IPS DF 19.7 (cell line): ENCODE data around the gene ZNF408.

Experiments used
- DNase-seq: peaks from one replicate; pipeline ENCODE4 v3.0.0-alpha.2; 2013; ENCODE audit warnings: low read depth, low spot score

ZNF408 gene

DNA sequence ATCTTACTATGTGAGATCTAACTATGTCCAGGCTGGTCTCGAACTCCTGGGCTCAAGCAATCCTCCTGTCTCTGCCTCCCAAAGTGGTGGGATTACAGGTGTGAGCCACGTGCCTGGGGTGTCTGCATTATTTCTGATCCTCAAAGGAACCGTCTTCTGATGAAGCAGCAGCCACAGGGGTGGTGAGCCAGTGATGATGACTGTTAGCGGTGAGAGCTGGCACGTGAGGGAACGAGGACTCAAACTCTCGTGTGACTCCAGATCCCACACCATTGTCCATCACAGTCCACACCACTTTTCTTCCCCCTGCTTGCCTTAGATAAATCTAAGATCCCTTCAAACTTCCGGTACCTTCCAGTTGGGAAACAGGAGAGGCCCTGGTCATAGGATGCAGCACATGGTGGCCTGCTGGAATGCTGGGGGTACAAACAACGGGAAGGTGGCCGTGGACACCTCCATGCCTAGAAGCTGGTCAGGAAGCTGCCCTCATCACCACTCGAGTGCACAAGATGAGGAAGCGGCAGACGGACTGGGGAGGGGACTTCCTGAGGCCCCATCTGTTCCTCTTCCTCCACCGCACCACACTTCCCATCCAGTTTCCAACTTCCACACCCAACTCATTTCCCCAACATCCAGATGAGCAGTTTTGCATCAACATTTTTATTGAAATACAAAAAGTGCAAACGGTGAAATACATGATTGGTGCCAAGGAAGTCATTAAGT, 24.2 kb upstream of the ZNF408 start:
- DNase-seq, result no peak

DNA sequence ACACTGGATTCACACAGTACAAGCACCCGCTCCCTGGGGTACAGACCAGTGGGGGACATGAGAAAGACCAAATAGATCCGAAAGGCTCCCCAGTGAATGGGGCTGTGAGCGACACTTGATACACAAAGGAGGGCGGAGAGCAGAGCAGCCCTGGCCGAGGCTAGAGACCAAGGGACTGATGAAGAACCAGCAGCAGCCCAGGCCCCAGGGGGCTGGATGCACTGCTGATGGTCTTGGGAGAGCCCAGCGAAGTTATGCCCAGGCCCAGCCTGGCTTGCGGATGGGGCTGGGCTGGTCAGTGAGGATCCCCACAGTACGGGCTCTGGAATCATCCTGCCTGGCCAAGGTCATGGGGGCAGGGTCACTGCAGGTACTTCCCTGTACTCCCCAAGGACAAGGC, 23.7 kb upstream of the ZNF408 start:
- DNase-seq, result no peak

DNA sequence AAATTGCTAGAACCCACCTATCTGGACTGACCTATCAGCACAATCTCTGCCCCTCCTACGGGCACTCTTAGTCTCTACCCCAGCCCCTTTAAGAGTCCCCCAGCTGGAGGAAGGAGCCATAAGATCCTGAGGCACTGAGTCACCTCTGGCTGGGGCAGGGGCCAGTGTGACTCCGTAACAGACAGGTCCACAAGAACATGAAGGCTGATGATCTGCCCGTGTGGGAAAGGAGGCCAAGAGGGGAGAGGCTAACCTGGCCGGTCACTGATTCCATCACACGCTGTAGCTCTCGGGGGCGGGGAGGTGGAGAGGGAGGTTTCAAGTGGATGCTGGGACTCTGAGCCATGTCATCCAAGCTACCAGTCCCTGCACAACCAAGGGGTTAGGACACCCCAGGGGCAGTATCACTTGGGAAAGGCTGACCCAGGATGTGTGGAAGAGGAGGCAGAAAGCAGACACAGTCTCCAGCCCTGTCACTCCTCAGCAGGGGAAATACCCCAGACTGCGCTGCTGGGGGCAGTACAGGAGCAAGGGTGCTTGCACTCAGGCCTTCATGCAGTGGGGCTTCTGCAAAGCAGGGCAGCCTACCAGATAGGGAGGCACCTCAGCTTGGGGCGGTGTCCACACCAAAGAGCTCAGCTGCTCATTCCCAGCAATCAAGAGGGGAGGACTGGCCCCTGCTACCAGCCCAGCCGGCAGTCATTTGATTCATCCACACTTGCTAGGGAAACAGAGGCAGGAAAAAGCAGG, 22.7 kb upstream of the ZNF408 start:
- no peak for DNase-seq

DNA sequence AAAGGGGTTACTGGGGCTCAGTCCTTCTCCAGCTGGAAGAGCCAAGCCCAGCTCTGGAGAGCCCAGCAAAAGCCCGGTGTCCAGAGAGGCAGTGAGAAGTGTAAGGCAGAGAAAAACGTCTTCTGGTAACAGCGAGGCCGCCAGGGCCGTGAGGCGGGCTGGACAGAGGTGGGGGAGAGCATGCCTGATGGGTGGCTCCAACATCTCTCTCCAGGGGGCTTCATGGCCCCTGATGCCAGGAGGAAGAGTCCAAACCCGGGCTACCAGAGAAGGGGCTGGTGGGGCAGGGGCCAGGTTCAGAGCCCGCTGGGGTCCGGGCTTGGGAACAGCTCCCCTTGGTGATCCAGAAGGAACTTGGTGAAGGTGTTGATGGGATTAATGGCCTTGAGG, 22.1 kb upstream of the ZNF408 start:
- no peak for DNase-seq

DNA sequence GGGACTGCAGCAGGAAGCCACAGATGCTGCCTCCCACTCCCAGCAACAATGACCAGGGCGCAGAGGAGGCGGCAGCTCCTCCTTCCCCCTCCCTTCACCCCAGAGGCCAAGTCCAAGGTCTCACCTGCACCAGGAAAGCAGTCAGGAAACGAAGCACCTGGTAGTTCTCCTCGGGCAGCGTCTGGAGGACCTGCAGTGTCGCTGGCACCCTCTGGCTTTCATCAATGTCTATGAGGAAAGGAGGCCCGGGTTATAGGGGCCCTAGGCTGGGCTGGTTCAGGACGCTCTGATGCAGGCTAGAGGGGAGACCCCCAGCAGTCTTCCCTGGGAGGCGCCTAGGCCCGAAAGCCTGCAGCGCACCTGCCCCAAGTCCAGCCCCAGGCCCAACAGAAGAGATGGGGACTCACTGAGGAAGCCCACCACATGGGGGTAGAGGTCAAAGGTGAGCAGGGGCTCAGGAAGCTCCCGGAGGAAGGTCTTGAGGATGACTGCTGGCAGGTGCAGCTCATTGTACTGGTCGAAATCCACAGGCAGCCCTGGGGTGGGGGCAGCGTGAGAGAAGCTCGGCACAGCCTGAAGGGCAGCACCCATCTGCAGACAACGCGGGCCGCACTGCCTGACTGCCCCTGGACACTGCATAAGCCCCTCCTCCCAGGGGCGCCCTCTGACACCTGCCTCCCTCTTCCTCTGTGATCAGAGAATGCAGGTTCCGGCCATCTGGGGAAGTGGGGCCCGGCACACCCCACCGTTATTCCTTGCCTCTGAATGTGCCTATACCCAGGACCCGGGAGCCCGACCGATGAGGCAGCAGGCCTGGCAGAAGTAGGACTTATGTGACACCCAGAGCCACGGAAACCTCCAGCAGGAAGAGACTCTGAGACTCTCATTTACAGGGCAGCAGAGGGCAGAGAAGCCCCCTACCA, 21.3 kb upstream of the ZNF408 start:
- no peak for DNase-seq

DNA sequence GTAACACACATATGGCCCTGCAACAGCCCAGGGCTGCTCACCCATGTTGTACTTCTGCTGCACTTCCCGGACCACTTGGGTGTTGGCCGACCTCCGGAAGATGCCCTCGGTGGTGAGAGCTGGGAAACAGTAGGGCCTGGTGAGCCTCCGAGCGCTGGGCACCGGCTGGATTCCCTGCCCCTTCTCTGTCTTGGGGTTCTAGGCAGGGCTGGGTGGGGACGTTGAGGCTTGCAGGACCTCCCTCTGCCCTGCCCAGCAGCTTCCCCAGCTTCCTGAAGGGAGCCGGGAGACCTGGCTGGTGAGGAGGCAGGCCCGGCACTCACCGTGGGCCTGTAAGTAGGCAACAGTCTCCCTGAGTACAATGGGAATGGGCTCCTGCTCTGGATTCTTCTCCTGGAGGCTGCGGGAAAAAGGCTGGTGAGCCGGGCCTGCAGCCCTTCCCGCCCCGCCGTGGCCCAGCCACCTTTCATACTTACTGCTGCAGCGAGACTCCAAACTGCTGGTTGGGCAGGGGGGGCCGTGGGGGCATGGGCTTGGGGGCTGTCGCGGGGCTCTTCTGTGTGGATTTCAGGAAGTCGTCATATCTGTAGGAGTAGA, 20.6 kb upstream of the ZNF408 start:
- no peak for DNase-seq

DNA sequence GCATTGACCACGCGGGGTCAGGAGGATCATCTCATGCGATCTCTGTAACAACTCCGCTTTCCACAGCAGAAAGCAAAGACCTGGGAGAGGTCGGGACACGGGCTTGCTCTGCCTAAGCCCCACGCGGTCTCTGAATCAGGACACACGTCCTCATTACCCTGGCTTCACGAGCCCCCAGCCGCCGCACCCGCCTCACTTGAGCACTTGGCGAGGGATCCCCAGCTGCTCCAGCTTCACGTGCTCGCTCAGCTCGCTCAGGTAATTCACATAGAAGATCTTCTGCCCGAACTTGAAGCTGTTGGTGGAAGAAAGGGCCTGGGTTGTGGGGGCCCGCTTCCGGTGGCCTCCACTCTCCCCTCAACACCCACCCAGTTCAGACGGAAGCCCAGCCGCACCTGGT, 20.0 kb upstream of the ZNF408 start:
- DNase-seq, result no peak

DNA sequence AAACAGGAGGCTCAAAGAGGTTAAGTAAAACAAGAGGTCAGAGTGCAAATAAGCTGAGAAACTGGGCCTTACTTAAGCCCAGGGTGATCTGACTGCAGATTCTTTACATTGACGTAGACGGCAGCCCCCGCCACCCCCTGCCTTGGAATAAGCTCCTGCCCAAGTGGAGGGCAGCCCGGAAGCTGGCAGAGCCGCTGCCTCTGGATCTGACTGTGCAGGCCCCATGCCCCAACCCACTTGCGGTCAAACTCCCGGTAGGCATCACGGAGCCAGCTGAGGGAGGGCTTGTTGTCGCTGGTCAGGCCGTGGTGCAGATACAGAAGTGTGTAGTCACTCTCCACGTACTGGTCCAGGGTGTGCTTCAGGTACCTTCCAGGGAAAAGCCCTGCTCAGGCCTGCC, 19.0 kb upstream of the ZNF408 start:
- no peak for DNase-seq

DNA sequence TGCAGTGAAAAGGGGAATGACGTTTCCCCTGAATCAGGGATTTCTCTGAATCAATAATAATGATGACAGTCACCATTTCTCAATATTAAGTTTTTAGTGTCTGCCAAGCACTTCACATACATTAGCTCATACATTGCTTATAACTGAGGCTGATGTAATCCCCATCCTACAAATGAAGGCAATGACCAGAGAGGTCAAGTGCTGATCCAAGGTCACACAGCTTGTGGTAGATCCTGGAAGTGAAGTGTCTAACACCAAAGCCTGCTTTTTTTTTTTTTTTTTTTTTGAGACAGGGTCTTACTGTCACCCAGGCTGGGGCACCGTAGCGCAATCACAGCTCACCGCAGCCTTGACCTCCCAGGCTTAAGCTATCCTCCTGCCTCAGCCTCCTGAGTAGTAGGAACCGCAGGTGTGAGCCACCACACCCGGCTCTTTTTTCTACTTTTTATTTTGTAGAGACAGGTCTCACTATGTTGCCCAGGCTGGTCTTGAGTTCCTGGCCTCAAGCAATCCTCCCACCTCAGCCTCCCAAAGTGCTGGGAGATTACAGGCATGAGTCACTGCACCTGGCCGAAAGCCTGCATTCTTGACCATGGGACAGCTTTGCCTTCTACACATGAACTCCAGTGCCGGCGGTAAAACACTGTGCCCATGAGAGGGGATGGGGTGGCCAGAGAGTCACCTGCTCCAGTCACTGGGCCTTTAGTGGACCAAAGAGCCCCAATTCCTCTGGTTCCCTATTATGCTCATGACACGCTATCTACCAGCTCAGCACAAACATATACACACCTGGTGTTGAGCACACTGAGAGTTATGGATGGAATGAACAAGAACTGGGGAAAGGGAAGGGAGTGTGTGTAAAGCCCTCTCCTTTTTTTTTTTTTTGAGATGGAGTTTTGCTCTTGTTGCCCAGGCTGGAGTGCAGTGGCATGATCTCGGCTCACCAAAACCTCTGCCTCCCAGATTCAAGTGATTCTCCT, 17.8 kb upstream of the ZNF408 start:
- DNase-seq, result no peak

DNA sequence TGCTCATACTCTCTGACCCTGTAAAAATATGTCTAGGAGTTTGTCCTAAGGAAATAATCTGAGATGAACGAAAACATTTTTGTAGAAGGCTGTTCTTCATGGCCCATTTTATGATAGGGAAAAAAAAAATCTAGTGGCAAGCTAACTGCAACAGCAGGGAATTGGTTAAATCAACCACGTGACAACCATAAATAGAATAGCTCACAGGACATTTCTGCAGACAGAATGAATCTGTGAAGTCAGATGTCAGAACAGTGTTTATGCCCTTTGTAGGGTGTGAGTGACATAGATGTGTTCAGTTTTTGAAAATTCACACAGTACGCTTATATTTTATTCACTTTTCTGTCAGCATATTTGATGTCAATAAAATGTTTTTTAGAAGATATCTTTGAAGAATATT, 16.5 kb upstream of the ZNF408 start:
- DNase-seq, result no peak

DNA sequence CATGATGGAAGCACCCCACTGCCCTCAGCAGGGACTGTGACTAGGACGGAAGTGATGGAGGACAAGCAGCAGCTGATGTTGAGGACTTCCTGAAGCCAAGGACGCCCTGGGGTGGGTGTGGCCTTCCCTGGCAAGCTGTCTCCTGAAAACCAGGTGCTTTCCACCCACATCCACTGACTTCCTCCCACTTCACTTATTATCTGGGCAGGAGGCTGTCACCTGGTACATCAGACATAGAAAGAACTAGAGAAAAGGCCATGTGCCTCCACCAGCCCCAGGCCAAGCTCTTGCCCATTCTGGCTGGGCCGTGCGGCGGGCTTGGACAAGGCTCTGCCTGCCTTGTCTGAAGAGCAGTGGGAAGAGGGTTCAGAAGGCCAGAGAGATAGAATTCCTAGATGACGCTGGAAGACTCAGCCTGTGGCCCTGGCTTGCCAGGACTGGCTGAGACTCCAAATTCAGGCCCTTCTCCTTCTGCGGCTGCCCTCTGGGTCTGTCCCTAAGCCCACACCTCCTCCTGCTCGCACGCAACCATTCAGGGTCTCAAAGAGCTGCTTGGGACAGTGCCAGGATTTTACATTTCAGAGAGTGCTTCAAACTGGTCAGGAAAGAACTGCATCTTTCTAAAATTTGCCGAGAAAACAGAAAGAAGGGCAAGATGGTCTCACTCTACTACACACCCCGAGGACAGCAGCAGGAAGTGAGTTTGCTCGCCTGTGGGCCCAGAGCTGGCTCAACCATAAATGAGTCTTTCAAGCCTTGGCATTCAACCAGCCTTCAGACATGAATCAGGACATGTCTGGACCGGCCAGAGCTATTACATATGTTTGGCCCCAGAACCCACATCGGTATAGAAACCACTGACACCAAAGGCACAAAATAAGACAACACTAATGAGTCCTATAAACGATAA, 13.7 kb upstream of the ZNF408 start:
- DNase-seq, result no peak

DNA sequence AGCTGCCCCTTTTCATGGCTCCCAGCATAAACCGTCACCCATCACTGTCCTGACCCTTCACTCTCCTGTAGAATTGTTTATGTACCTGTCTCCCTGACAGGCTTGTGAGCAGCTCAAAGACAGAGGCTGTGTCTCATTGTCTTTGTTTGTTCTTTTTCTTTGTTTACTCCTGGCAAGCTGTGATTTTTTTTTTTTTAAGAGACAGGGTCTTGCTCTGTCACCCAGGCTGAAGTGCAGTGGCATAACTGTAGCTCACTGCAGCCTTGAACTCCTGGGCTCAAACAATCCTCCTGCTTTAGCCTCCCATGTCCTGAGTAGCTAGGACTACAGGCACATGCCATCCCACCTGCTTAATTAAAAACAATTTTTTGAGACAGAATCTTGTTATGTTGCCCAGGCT, 10.1 kb upstream of the ZNF408 start:
- DNase-seq, result no peak

DNA sequence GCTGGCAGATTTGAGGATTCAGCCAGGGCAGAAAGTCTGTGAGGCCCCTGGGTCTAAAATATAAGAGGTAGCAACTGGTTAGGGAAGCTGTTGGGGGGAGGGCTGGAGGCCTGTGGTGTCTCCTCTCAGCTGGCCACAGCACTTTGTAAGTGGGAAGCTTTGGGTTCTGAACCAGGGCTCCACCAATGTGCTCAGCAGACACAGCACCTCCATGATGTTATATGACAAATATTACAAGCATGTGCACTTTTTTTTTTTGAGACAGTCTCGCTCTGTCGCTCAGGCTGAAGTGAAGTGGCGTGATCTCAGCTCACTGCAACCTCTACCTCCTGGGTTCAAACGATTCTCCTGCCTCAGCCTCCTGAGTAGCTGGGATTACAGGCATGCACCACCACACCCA, 8.4 kb upstream of the ZNF408 start:
- DNase-seq, result no peak

DNA sequence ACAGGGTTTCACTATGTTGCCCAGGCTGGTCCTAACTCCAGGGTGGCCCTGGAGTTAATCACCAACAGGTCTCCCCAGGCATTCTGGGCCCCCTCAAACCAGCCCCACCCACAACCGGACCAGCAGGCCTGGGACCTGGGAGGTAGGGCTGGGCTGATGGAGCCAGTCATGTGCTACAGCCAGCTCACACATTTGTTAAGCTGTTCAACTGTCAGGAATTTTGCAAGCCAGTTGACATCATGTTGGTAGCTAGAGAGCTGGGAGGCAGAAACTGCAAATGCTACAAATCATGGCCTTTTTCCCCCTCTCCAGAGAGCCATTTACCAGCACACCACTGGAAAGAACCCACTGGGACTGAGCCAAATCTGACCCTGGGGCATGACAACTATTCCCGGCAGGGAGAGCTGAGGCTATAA, 7.2 kb upstream of the ZNF408 start:
- DNase-seq, result no peak

DNA sequence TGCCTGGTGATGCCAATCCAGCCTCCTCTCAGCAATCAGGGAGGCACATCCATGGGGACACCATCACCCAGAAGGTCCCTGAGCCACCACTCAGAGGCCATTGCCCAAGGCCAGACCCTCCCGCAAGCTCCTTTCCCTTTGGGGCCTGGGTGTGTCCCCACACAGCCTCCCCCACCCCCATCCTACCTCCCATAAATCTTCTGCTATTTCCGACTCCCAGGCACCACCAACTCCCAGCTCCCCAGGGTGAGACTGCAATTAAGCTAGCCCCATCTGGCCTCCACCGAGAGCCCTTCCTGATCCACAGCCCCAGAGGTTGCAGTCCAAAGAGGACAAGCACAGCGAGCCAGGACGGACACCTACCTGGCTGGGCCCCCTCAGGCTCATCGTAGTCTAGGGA, 6.8 kb upstream of the ZNF408 start:
- DNase-seq, result no peak

DNA sequence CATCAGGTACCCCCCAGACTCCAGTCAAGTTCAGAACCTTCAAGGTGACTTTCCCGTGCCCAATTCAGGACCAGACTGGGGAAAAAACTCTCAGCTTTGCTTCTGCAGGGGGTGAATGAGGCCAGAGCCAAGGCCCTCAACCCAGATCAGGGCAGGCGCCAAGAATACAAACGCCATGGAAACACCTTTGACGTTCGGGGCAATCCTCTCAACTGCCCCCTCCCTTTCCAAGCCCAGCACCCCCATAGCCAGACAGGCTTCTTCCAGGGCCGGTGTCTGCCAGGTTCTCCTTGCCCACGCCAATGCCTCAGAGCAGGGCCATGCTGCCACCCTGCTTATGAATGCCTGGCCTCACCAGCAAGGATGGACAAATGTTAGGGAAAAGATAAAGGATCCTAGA, 6.2 kb upstream of the ZNF408 start:
- DNase-seq, result no peak

DNA sequence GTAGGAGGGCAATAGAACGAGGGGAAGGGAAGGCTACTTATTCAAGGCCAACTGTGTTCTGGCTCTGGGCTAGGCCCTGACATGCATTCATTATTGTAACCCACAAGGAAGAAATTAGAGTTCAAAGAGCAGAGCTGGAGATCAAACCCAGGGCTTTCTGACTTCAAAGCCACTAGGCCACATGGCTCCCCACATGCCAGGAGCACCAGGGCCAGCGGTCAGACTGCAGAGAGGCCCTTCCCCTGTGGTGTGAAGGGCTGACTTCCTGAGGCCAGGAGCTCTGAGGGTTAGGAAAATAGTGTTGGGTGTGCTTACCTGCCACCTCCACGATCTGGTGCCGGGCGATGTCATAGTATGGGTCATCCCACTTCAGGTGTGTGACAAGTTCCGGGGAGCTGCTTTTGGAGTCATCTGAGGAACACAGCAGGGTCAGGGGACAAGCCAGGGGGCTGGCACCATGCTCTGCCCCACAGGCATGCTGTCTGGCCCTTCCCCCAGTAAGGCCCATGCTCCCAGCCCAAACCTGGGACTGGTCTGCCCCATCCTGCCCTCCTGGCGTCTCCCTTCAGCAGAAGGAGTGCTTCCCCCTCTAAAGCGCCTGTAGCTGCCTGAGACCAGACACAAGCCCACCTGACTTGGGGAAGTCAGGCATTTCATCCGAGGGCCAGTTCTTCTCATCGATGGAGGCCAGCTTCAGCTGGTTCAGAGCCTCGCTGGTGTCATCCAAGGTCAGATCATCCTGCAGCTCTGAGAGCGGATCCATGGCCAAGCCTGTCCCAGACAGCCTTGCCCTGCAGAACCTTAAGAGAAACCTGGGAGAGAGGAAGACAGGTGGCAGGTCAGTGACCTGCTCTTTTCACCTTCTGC, 5.3 kb upstream of the ZNF408 start:
- no peak for DNase-seq

DNA sequence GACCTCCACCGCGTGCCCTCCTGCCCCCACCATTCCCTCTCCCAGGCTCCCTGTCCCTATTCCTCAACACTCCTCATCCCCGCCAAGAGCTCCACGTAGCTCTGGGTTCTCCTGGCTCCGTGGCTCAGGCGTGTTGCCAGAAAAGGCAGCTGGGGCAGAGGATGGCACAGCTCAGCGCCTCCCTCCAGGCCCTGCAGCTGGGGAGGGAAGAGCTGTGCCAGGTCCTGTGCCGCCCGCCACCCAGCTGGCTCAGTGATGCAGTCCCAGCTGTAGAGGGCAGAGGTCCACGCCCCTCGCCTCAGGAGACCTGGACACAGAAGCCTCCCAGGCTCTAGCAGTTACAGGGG, 4.6 kb upstream of the ZNF408 start:
- no peak for DNase-seq

DNA sequence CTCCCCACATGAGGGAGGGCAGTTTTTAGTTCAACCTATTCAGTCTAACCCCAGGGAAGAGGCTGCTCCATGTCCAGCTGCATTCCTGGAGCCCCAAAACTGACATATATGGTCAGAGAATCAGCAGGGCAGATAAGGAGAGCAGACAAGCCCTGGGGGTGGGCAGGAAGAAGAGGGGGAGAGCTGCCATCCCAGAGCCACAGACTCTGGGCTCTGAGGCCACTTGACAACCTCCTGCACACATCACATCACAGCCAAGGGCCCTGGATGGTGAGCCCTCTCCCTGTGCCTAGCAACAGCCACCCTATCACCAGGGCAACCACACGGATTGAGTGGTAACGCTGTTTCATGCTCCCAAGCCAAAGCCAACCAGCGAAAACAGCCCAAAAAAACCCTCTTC, 3.5 kb upstream of the ZNF408 start:
- no peak for DNase-seq
